ENCODE results near the gene PTPRM.

PTPRM gene

DNA sequence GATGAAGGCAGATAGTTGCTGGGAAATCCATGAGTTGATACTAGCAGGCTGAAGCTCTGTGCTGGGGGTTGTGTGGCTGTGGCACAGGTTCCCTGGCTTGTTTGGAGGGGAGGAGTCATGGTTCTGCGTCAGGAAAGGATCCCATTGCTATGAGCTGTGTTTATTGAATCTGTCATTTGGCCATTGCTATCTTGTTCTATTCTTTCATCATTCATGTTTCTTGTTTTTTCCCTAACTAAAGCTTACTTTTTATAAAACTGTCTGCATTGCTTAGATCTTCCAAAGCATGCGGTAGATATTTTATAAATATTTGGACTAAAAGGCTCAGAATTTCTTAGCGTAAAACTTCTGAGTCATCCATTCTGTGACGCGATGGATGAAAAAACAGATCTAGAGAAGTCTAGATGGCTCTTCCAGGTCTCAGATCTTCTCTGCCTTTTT lies 335.3 kb downstream of the PTPRM start:
- DNase-seq = no peak

DNA sequence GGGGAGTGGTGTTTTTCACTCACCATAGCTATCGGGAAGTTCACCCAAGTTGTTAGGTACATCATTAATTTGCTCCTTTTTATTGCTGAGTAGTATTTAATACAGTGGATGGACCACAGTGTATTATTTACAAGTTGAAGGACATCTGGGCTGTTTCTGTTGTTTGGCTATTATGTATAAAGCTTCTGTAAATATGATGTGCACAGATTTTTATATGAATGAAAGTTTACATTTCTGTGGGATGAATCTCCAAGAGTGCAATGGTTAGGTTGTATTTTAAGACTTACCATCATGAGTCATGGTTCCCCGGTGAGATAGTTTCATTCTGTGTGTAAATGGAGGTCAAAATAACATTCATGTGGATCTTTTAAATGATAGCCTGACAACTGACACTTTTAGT lies 337.4 kb downstream of the PTPRM start:
- DNase-seq = no peak

DNA sequence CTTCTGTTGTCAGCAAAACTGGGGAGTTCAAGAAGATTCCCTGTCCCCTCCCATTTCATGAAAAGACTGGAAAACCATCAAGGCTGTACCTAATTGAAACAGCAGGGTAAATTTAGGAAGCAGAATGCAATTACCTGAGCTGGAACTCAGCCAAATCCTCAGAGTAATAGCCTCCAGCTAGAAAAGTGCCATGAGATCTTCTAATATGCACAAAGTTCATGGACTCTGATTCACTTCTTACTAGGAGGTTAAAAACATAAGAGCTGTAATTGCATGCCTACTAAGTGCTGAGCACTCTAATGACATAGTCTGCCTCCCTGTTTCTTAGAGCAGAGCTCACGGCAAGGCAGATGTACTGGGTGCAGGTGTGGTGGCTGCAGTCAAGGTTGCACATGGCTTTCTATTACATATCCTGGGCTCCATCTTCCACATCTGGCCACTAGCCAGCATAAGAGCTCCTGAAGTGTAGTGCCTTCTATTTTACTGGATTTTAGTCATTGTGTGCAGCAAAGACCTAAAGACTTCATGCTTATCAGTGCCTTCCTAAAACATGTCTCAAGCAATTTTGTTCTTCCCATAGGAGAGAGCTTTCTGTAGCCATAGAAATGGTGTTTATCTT lies 341.7 kb downstream of the PTPRM start:
- no peak for DNase-seq

DNA sequence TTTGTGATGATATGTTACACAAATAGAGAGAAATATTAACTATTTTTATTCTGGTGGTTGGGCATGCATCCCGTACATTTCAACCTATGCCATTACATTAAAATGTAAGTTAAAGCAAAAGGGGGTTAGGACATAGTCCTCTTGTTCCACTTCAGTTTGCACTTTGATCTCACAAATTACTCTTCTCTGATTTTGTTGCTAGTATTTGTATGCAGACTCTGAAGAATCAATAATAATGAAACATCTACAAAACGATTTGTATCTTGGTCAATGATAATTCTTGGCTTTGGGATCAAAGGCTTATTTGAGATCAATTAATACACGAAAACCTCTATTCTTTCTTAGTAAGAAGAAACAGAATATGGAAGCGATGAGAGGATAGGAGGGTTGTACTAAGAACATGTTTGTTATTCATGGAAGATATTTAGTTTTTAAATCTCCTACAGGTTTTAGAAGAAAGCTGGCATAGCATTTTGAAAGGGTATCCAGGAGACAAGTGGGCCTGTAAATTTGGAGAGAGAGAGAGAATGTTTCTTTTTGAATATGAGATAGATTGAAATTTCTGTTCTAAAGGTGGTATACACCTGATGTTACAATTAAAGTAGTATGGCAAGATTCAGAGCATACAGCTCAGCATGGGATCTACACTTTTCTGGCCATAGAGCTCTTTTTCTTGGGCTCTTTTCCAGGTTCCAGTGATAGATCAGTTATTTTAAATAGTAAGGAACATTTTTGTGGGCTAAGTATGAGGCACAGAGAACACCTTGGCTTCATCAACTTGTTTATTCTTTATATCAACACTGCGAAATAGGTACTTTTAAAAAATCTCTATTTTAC lies 347.9 kb downstream of the PTPRM start:
- DNase-seq = no peak

DNA sequence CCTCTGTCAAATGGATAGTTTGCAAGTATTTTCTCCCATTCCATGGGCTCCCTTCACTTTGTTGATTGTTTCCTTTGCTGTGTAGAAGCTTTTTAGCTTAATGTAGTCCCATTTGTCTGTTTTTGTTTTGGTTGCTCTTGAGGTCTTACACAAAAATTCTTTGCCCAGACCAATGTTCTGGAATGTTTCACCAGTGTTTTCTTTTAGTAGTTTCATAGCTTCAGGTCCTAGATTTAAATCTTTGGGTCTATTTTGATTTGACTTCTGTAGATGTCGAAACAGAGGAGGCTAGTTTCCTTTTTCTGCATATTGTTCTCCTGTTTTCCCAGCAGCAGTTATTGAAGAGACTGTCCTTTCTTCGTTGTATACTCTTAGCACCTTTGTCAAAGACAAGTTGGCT lies 351.6 kb downstream of the PTPRM start:
- DNase-seq = no peak

DNA sequence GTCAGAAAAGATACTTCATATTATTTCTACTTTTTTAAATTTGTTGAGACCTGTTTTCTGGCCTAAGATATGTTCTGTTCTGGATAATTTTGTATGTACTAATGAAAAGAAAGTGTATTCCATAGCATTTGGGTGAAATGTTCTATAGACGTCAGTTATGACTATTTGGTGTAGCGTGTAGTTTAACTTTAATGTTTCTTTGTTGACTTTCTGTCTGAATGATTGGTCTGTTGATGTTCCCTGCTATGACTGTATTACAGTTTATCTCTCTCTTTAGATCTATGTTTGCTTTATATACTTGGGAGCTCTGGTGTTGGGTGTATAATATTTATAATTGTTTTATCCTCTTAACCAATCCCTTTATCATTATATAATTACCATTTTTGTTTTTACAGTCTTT lies 352.4 kb downstream of the PTPRM start:
- no peak for DNase-seq

DNA sequence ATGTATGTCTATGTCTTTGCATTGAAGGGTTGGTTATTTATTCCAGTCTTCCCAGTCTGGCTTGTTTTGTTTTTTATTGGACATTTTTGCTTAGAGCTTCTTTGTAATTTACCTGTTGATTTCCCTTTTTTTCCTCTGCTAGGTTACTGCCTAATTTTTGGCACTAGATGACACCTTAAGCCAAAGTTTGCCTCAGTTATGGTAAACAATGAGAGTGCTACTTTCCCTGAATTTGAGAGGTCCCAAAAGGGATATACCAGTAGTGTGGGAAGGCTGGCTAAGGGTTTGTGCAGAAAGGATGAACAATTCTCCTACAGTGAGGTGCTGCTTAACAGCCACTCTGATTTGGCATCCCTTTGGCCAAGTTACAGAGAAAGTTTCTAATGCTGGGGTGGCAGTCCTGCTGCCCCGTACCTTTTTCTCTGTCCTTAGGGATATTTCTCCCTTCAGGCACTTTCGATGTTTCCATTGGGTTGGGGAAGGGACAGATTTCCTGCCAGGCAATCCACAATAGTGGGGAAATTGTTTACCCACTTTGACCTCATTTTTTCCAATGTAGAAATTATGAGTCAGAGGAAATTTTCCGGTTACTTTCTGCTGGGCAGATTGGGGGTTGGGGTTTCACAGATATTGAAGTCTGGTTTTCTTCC lies 354.9 kb downstream of the PTPRM start:
- DNase-seq = no peak

DNA sequence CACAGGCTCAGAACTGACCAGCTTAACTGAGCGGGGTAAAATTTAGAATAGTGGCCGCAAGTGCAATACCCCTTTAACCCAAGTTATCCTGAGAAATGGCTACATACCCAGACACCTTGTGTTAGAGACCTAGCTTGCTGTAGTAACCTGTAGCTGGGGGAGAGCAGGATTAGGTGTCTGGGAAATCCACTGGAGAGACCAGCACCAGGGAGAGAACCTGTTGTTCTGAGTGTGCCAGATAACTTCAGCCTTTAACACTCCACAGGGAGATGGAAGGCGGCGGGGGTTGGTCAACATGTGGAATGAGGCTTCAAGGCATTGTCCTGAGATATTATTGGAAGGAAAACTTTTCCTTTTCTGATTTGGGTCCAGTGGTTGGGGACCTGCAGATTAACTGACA lies 356.0 kb downstream of the PTPRM start:
- DNase-seq = no peak

DNA sequence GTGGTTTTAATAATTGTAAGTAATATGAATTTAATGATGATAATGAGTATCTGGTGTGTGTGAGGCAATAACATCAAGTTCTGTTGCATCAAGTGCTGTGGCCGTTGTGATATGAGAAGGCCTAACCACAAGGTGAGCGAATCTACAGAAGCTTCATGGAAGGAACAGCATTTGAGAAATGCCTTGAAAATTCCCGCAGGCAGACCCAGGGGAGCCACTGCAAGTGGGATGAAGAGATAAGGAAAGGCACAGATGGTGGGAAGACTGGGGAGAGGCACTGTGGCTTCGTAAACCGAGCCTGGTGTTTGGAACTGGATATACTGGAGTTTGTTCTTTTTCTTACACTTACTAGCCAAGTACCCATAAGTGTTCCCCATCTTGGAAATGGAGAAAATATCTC lies 357.5 kb downstream of the PTPRM start:
- no peak for DNase-seq

DNA sequence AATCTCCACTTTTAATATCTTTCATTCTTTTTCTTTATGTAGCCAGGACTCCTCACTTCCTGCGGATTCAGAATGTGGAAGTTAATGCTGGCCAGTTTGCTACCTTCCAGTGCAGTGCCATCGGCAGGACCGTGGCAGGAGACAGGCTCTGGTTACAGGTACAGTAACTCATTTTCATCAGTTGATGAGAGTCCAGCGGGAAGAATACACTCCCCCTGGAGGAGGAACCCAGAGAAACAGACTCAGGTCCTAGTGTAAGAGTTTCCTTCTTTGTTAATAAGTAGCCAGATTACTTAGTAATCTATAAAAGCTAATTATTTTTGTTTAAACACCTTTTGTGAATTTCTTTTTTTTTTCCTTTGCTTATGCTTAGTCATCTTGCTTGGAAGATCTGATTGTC lies 359.4 kb downstream of the PTPRM start:
- DNase-seq = no peak

DNA sequence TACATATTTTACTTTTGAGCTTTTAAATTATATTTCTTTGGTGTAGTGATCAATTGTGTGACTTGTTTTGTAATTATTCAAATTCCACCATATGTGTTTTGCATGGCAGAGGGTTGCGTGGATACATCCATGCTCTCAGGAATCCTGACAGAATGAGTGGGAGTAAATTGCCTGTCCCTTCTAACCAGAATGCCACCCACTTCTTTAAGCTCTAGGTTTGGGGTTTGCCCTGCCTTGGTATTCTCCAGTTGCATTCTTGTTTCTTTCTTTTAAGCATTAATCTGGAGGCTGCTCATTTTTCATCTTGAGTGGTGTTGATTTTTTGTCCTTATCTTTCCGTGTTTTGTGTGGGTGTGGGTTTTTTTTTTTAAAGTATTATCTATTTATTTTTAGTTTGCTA lies 360.0 kb downstream of the PTPRM start:
- no peak for DNase-seq

DNA sequence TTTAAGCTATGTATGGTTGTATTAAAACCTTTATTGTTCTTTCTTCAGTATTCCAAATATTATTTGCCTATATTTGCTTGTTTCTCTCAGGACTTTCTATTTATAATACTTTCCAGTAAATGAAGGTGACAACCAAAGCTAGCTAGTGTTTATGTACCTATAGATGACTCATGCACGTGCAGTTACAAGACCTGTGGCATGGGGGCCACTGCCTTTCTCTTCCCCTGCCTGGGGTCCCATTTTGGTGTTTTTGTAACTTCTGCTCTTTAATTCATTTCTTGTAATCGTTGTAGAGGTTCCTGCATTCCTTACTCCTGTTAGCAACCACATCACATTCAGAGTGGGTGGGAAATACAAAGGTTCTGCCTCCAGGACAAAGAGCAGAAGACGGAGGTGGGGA lies 364.6 kb downstream of the PTPRM start:
- no peak for DNase-seq

DNA sequence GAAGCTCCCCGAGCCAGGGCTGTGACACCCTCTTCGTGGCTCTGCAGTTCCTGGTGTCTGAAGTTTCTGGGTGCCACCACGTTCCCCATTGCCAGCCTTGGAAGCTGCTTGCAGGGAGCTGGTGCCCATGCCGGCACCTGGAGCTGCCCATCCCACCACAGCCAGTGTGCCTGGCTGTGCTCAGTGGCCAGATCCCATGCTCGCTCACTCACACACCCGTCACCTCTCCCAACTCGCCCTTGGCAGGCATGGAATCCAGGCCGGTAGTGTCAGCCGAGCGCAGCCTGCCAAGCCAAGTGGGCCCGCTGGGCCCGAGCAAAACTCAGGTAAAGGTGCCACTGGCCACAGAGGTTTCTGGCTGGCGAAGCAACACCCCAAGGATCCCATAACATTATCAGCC lies 370.2 kb downstream of the PTPRM start:
- DNase-seq = no peak

DNA sequence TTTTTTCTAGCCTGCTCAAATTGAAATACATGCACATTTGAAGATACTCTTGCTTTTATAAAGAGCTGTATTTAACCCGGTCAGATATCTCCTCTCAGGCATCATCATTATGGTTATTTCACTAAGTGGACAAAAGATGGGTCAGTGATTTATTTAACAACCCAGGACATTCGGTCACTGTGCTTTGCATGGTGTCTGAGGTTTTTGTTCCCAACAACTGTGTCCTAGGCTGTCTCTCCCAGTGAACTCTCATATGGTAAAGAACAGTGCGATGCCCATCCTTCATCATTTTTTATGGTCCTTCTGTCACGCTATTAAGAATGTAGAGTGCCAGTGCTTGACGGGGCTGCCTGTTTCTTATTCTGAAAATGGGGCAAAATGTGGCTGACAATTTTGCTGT lies 372.4 kb downstream of the PTPRM start:
- DNase-seq = no peak

DNA sequence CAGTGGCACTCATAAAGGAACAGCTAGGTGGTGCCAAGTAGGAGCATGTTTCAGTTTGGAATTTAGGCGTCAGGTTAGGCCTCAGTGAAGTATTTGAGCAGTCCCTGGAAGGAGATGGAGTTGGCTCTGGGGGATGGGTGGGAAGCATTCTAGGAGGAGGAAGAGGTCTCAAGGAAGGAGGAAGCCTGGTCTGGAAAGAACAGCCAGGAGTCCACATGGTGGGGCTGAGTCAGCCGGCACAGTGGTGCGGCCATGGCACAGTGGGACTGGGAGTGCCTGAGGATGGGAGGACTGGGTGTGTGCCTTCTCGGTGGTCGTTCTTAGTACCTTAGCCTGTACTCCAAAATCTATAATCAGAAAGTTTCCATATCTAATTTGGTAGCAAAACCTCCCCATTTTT lies 373.3 kb downstream of the PTPRM start:
- no peak for DNase-seq

DNA sequence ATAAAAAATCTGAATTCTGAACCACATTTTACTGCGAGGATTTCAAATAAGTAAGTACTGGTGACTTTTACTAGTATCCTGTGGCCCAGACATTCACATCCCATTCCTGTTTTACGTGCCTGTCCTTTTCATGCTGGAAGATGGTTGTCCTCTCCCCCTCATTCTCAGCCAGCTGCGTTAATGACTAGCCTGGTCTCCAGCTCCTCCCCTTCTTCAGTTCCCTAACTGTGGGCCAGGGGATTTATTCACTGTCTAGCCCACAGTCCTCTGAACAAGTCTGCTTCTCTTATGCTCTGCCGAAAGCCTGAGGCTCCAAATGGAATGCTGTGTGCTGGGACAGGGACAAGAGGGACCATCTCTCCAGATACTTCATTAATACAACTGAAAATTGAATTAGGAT lies 373.9 kb downstream of the PTPRM start:
- DNase-seq = no peak

DNA sequence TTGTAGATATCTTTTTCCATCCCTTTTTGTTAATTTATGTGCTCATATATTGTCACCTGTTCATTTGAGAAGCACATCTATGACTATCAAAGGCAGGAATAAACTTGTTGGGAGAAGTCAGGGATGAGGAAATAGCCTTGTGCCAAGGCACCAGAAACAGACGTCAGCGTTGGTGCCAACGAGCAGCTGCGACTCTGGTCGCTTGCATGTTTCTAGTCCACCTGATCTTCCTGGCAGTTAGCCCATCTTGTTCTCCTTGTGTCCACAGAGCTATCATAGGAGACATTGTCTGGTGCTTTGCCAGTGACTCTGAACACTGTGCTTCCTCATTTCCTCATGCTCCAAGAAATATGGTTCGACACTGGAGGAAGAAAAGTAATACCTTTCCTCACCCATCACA lies 374.4 kb downstream of the PTPRM start:
- DNase-seq = no peak

DNA sequence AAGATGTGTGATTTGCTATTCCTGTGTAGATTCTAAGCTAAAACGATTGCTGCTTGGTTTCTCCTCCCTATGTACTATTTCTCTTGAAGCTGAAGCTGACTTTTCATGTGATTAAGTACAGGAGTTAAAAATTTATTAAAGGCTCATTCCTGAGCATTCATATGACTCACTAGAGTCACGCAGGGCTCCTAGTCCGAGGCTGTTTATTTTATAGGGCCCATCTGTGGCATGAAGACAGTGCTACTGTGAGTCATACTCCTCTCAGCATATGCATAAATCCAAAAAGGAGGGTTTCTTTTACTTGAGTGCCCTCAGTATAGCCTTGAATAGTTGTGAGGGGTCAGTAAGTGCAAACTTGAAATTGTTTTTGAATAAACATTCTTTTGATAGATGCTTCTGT lies 378.8 kb downstream of the PTPRM start:
- no peak for DNase-seq

DNA sequence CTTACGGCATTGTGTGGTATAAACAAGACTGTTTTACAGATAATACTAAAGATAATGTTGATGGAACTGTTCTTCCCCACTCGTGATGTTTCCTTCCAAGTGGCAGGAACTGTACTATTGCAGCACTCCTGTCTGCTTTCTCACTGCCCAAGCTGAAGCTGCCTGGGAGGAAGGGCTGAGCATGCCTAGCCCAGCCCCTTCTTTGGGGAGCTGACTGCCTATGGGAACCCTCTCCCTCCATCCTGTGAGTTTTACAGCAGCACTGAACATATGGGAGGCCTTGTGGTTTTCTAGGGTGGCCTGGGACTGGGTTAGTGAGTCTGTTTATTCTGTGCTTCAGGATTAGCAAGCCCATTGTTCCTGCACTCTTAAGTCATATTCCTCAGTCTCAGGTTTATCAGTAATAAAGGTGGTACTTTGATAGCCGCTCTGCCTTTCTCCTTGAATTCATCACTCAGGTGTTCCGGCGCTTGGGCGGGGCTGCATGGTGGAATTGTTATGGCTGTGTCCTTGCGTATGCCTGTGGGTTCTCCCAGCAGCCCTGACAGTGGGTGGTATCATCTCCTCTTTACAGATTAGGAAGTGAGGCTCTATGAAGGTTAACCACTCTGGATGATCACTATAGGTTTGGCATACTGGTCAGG lies 379.7 kb downstream of the PTPRM start:
- no peak for DNase-seq

DNA sequence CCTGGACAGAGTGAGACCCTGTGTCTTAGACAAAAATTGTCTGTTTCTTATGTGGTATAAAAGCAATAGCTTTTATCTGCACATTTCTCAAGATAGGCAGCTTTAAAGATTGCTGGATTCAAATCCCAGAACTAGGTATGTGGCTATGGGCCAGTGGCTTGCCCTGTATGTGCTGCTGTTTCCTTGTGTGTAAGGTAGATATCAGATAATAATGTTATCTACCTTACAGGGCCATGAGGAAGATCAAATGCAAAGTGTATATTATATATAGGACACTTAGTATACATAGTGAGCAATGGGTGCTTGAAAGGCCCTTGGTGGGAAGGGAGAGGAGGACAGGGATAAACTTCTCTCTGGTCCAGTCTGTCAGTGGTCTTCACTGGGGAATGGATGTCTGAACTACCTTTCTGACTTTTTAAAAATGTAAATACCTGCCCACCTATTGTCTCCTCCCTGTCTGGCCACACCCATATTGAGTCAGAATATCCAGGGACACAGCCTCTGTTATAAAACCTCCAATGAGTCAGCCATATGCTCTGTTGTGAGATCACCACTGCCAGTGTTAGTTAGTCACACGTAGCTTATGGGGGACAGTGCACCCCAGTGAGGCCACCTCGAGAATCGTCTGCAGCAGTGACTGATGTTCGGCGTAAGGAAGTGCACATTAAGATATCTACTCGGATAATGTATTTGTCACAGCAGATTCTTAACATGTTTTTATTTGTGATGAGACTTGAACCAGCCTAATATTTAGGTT lies 383.4 kb downstream of the PTPRM start:
- no peak for DNase-seq

DNA sequence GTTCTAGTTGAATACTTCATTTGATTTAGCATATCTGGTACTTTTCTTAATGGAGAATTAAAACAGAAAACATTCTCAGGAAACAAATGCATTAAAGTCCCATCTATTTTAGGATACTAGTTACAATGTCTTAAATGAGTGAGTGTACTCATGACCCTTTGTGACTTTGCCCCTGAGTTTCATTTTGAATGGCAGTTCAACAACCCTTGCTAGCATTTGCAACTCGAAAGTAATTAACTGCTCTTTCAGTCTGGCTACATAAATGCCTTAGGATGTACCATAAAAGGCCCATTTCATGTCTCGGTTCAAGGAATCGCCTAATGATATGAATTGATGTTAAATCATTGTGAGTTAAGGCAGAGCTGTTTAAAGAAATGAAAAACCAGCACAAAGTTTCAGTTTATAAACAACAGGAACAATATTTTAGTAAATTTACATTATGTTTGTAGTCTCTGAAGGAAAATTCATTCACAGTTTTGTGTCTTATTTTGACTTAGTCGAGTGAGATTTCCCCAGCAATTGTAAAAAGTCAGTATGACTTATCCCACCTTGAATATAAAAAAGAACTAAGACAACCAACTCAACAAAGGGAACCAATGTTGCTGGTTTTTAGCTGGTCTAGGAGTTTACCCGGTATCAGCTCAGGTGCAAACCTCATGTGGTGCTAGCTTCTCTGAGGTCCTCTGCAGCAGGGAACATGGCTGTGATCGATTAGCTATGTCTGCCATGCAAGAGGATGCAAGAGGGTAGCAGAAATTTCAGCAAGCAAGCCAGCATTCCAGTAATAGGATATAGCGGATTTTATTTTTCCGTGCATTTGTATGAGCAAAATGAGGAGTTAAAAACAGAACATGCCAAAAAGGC lies 386.2 kb downstream of the PTPRM start:
- no peak for DNase-seq

DNA sequence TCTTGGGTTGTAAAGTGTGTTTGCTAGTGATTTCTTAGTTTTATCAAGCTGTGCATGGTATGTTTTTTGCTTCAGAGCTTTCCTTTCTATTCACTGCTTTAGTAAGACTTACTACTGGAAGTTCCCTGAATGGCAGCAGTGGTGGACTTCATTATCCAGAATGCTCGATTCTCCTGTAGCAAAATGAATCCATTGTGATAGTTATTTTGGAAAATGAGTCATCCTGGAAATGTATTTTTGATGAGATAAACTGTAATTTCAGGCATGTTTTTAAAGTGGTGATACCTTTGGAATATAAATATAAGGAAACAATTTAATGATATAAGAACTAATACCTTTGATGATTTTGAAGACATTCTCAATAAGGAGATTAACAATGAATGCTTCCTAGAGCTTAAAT lies 387.1 kb downstream of the PTPRM start:
- no peak for DNase-seq

All from activated CD8-positive, alpha-beta memory T cell treated with anti-CD3 and anti-CD28 coated beads, Interleukin-2, amount 50 U/mL, for 4 hours (primary cell).